KMS-11 (cell line): ENCODE data around the gene KLK8.

Experiments used
- H2AFZ ChIP-seq: fragments of 200-600 bp; sonication (generic); 2 replicates; pipeline ENCODE4 v1.6.1; 2016; ENCODE audit warnings: antibody characterized with exemption, mixed run types, low read depth
- H3K27ac ChIP-seq: fragments of 200-600 bp; sonication (generic); 2 replicates; pipeline ENCODE4 v1.6.1; 2016; ENCODE audit warnings: mild to moderate bottlenecking, mixed run types
- H3K27me3 ChIP-seq: fragments of 200-600 bp; sonication (generic); 2 replicates; pipeline ENCODE4 v1.6.1; 2017; ENCODE audit warnings: mild to moderate bottlenecking, low read depth, mixed run types, moderate library complexity; ENCODE audit not compliant: insufficient read depth
- H3K36me3 ChIP-seq: fragments of 200-600 bp; sonication (generic); 2 replicates; pipeline ENCODE4 v1.6.1; 2017; ENCODE audit warnings: mild to moderate bottlenecking, mixed run types; ENCODE audit not compliant: insufficient read depth
- H3K4me1 ChIP-seq: fragments of 200-600 bp; sonication (generic); 2 replicates; pipeline ENCODE4 v1.6.1; 2016; ENCODE audit warnings: mild to moderate bottlenecking, low read depth, mixed run types; ENCODE audit not compliant: poor library complexity, severe bottlenecking
- H3K4me2 ChIP-seq: fragments of 200-600 bp; sonication (generic); 2 replicates; pipeline ENCODE4 v1.7.0; 2016; ENCODE audit warnings: mild to moderate bottlenecking, mixed run types
- H3K4me3 ChIP-seq: fragments of 200-600 bp; sonication (generic); IDR thresholded peaks from 2 replicates; pipeline ENCODE4 v1.6.1; 2017; ENCODE audit warnings: low read depth, low read length, mixed read lengths; ENCODE audit not compliant: insufficient read depth
- H3K79me2 ChIP-seq: fragments of 200-600 bp; sonication (generic); 2 replicates; pipeline ENCODE4 v1.6.1; 2016; ENCODE audit warnings: low read depth, mixed run types; ENCODE audit not compliant: insufficient read depth
- H3K9ac ChIP-seq: fragments of 200-600 bp; sonication (generic); 2 replicates; pipeline ENCODE4 v1.6.1; 2016; ENCODE audit warnings: mild to moderate bottlenecking, mixed run types
- H4K20me1 ChIP-seq: fragments of 200-600 bp; sonication (generic); 2 replicates; pipeline ENCODE4 v1.6.1; 2016; ENCODE audit warnings: mild to moderate bottlenecking, mixed run types; ENCODE audit not compliant: insufficient read depth
- TF ChIP-seq, protein P1 (sequence below): fragments of 200-600 bp; sonication (generic); conservative IDR thresholded peaks from 2 replicates; pipeline ENCODE4 v1.6.1; 2017; ENCODE audit warnings: low read depth, mild to moderate bottlenecking, antibody characterized with exemption, low read length, moderate library complexity, mixed read lengths

KLK8 gene

DNA sequence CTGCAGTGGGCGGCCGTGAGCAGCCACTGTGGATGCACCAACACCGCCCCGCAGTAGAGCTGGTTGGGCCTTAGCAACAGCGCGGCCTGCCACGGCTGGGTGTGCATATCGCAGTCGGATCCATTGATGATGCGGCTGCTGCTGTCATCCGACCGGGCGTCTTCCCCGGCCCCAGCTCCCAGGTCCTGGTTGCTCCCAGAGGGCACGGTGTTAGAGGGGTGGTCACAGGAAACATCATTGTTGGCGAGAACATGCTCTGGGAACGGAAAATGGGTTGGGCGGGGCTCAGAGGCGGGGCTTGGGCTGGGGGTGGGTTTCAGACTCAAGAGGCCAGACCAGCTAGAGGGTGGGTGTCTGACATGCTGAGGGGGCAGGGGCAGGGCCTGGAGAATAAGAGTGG, 51.5 kb downstream of the KLK8 start:
- no peak overlapping the region for H3K4me2 ChIP-seq
- no peaks in the 10 kb centered on the region for H3K27me3 ChIP-seq
- H3K9ac ChIP-seq = no peak overlapping the region
- H3K36me3 ChIP-seq = no peaks in the 10 kb centered on the region
- no peak overlapping the region for H2AFZ ChIP-seq
- TF ChIP-seq, protein P1, sequence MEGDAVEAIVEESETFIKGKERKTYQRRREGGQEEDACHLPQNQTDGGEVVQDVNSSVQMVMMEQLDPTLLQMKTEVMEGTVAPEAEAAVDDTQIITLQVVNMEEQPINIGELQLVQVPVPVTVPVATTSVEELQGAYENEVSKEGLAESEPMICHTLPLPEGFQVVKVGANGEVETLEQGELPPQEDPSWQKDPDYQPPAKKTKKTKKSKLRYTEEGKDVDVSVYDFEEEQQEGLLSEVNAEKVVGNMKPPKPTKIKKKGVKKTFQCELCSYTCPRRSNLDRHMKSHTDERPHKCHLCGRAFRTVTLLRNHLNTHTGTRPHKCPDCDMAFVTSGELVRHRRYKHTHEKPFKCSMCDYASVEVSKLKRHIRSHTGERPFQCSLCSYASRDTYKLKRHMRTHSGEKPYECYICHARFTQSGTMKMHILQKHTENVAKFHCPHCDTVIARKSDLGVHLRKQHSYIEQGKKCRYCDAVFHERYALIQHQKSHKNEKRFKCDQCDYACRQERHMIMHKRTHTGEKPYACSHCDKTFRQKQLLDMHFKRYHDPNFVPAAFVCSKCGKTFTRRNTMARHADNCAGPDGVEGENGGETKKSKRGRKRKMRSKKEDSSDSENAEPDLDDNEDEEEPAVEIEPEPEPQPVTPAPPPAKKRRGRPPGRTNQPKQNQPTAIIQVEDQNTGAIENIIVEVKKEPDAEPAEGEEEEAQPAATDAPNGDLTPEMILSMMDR = no peak
- H3K27ac ChIP-seq = no peak overlapping the region
- no peaks in the 10 kb centered on the region for H3K79me2 ChIP-seq
- no peaks in the 10 kb centered on the region for H3K4me1 ChIP-seq
- no peak overlapping the region for H3K4me3 ChIP-seq
- no peaks in the 10 kb centered on the region for H4K20me1 ChIP-seq

DNA sequence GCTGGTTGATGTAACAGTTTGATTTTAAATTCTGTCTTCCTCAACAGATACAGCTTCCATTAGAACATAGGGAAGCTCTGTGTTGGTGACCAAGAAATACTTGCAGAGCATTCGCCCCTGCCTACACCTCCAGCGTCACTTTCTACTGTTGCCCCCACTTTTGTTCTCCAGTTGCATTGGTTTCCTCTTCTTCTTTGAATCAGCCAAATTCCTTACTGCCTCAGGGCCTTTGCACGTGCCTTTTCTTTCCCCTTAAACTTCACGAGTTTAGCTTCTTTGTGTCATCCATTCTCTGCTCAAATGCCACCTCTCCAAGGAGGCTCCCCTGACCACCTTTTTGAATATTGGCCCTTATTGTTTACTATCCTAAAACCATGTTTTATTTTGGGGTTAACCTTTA, 54.3 kb downstream of the KLK8 start:
- Histone ChIP-seq H3K4me1 (no peaks in the 10 kb centered on the region), H4K20me1 (no peaks in the 10 kb centered on the region), H3K79me2 (no peaks in the 10 kb centered on the region), H2AFZ (no peak overlapping the region), H3K27me3 (no peaks in the 10 kb centered on the region), H3K9ac (no peak overlapping the region), H3K36me3 (no peaks in the 10 kb centered on the region), H3K4me3 (no peak overlapping the region), H3K27ac (no peak overlapping the region), H3K4me2 (no peak overlapping the region)
- TF ChIP-seq, protein P1 = no peak
